GM18909 (cell line): ENCODE measurements around the gene DMWD.

Source experiments
- ATAC-seq: cut with Tn5 transposase; IDR thresholded peaks from one replicate; pipeline ENCODE4 v1.9.1; 2021; ENCODE audit warnings: mild to moderate bottlenecking; ENCODE audit not compliant: unreplicated experiment, poor library complexity

DMWD gene

DNA sequence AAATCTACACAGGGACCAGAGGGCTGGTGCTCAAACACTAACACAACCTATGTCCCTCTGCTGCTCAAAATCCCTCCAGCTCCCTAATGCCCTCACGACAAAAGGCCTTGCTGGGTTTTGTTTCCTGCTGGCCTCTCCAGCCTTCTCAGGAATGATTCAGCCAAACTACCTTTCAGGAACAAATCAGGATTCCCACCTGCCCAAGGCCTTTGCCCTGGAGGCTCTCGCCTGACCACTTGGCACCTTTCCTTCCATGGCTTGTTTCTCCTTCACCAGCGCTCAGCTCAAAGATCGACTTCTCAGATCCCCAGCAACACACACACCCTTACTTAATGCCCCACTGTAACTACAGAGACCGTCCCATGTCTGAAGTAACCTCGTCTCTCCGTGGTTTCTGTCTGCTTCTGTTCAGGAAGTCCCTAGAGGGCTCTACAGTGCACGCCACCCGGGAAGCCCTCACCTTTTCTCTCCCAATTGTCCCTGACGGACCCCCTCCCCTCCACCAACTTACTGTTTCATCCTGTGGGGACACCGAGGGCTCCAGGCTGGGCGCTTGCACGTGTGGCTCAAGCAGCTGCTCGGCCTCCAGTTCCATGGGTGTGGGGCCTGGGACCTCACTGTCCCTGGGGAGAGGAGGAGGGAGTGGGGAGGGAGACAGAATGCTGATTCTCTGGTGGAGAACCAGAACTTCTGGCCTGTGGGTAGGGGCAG is 20.4 kb downstream of the DMWD start:
- ATAC-seq = no peak

DNA sequence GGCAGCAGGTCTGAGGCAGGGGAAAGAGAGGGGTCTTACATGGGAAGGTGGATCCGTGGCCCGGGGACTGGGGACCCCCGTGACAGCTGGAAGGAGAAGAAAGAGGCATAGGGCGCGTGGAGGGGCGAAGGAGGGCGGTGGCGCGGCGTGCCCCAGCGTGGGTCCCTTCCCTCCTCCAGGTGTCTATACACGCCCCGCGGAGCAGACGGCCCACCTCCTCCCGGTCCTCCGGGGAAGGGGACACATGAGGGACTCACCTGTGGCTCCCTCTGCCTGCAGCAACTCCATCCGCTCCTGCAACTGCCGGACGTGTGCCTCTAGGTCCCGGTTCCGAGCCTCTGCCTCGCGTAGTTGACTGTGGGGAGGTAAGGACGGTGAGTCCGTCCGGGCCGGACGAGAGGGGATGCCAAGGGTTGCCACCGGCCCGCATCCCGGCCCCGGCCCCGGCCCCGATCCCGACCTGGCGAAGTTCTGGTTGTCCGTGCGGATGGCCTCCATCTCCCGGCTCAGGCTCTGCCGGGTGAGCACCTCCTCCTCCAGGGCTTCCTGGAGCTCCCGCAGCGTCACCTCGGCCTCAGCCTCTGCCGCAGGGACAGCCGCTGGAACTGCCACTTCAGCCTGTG is 21.2 kb downstream of the DMWD start:
- ATAC-seq = no peak

DNA sequence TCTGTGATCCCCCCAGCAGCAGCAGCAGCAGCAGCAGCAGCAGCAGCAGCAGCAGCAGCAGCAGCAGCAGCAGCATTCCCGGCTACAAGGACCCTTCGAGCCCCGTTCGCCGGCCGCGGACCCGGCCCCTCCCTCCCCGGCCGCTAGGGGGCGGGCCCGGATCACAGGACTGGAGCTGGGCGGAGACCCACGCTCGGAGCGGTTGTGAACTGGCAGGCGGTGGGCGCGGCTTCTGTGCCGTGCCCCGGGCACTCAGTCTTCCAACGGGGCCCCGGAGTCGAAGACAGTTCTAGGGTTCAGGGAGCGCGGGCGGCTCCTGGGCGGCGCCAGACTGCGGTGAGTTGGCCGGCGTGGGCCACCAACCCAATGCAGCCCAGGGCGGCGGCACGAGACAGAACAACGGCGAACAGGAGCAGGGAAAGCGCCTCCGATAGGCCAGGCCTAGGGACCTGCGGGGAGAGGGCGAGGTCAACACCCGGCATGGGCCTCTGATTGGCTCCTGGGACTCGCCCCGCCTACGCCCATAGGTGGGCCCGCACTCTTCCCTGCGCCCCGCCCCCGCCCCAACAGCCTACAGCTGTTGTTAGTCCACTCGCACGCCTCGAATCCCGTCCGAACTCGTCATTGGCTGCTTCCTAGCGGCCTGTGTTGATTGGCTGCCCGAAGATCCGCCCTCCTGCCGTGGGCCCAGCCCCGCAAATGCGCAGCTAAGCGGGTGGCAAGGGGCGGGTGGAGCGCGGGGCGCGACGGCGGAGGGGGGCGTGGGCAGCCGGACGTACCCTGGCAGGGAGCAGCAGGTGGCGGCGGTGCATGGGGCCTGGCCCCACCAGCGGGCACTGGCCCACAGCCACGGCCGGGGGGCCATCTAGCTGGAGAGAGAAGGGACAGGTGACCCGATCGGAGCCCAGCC is 22.2 kb downstream of the DMWD start:
- peak; percentile 54 for ATAC-seq

DNA sequence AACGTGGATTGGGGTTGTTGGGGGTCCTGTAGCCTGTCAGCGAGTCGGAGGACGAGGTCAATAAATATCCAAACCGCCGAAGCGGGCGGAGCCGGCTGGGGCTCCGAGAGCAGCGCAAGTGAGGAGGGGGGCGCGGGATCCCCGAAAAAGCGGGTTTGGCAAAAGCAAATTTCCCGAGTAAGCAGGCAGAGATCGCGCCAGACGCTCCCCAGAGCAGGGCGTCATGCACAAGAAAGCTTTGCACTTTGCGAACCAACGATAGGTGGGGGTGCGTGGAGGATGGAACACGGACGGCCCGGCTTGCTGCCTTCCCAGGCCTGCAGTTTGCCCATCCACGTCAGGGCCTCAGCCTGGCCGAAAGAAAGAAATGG is 22.8 kb downstream of the DMWD start:
- no peak for ATAC-seq

DNA sequence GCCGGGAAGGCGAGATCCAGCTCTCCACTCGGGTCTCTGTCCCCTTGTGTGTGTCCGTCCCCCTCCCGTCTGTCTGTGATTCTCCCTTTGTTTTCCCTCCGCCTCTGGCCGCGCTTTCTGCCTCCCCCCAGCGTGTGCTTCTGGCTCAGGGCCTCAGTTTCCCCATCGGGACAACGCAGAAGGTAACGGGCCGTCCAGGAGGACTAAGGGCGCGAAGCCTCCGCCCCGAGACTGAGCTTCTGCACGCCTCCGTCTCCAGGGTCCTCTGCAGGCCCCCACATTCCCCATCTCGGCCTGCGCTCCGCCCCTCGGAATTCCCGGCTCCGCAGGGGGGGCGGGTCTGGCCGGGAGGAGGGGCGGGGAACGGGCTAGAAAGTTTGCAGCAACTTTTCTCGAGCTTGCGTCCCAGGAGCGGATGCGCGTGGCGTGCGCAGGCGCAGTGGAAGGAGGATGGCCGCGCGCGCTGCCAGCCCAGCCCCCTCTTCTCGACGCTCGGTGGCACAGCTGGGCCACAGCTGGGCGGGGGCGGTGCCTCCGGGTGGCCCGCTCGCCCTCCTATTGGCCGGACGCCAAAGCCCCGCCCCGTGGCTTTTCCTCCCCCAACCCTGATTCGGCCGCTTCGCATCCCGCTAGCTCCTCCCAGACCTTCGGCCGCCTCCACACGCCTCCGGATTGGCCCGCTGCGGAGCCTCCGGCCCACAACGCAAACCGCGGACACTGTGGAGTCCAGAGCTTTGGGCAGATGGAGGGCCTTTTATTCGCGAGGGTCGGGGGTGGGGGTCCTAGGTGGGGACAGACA is 23.5 kb downstream of the DMWD start, which contains the start of gene SIX5:
SIX5 (minus strand) TSS at position 269 of the 799 bp plus-strand sequence. CDS start 408 bp downstream, outside the sequence.
- ATAC-seq = peak; percentile 61

DNA sequence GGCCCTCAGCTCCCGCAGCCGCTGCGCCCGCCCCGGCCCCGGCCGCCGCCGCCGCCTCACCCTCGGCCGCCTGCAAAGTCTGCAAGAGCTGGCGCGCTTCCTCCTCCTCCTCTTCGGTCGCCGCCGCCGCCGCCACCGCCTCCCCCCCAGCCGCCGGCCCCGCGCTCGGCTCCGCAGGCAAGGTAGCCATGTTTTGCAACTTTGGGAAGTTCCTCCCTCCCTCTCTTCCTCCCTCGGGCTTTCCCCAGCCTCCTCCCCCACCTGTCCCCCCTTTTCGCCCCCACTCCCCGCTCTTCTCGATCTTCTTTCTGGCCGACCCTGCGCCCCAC is 24.0 kb downstream of the DMWD start:
- no peak for ATAC-seq

DNA sequence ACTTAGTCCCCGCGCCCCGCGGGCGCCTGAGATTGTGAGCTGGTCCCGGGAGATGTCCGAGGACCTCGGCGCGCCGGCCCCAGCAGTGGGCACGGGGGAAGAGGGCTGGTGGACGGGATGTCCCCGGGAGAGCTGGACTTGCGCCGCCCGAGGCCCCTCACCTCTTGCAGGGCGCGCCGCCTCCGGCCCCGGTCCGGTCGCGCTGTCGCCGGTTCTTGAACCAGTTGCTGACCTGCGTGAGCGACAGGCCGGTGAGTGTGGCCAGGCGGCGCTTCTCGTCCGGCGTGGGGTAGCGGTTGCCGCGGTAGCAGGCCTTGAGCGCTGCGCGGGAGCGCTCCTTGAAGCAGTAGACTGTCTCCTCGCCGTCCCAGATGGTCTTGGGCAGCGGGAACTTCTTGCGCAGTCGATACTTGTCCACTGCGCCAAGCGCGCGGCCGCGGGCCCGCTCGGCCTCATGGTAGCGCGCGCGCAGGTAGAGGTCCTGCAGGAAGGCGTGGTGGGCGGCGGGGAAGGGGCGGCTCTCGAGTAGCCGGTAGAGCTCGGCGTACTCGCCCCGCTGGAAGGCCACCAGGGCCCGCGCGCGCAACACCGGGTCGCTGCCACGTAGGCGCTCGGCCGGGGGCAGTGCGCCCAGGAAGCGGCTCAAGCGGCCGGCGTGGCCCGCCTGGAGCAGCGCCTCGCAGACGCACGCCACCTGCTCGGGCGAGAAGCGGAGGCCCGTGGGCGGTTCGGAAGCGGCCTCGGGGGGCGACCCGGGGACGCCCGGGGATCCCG is 24.6 kb downstream of the DMWD start:
- ATAC-seq = no peak

DNA sequence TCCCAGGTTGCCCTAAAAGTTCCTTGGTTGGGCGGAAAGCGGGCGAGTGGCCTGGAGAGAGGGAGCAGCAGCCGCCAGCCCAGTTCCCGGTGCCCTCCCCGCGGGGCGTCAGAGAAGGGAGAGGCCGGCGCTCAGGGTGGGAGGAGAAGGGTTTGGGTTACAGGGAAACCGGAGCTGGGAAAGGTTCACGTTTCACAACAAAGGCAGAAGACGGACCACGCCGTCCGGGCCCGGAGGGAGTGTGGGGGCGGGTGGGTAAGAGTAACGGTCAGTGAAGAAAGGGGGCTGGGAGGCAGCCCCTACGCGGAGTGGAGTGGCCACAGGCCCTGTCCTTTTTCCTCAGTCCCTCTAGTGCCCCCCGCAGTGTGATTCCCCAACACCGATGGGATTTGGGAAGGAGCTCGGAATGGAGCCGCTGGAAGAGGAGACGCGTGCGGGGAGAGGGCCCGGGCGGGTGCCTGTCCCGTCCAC is 25.2 kb downstream of the DMWD start:
- no peak for ATAC-seq

DNA sequence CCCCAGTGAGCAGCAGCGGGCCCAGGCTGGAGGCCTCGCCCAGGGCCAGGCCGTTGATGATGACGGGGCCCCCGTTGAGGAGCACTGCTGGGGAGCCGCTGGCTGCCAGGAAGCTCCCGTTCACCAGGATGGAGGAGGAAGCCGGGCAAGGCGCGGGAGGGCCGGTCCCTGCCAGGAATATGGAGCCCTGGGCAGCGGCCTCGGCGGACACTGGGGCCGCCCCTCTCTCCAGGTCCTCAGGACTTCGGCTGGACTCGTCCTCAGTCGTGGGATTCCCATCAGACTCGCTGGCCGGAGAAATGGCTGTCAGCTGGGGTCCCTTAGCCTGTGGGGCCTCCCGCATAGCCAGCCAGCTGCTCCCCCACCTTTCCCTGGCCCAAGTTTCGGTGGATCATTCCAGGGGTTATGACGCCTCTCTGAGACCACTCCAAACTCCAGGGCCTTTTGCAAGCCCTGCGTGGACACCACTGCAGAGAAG is 25.7 kb downstream of the DMWD start:
- no peak for ATAC-seq

DNA sequence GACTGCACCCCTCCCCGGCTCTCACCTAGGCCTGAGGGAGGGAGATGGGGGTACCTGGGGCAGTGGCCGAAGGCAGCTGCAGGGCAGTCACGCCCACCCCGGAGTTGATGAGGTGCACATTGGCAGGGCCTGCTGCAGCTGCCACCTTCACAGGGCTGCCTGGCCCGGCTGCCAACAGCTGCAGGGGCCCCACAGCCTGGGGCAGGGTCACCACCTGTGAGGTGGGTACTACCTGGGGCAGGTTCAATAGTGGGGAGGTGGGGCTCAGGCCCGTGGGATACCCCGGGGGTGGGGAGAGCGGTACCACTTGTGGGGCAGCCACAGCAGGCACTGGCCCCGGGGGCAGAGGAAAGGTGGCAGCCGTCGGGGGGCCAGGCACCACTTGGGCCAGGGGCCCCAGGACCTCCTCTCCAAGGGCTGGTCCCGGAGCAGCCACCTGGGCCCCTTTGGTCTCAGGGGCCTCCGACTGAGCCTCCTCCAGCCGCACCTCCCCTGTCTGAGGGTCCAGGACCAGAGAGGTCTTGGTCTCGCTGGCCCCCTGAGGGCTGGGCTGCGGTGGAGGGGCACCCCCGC is 26.3 kb downstream of the DMWD start:
- no peak for ATAC-seq

DNA sequence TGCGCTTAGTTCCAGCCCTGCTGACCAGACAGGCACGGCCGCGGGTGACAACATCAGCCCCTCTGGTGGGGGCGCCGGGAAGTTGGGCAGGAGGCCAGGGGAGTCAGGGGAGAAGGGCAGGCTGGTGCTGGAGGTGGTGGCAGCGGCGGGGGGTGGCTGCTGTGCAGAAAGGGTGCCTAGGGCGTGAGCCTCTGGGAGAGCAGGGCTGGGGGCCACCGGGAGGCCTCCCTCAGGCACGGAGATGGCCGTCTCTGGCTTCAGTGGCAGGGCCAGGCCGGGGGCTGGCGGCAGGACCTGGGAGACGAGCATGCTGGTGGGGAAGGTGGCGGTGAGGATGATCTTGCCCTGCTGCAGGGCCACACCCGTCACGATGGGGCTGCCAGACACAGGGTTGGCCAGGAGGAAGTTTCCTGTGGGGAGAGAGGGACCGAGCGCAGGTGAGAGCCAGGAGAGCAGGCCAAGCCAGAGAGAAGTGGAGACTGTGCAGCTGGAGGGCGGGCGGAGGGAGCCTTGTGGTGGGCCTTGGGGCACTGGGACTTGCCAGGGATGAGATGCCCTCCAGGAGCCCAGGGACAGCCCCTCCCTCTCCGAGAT is 26.8 kb downstream of the DMWD start:
- no peak for ATAC-seq

DNA sequence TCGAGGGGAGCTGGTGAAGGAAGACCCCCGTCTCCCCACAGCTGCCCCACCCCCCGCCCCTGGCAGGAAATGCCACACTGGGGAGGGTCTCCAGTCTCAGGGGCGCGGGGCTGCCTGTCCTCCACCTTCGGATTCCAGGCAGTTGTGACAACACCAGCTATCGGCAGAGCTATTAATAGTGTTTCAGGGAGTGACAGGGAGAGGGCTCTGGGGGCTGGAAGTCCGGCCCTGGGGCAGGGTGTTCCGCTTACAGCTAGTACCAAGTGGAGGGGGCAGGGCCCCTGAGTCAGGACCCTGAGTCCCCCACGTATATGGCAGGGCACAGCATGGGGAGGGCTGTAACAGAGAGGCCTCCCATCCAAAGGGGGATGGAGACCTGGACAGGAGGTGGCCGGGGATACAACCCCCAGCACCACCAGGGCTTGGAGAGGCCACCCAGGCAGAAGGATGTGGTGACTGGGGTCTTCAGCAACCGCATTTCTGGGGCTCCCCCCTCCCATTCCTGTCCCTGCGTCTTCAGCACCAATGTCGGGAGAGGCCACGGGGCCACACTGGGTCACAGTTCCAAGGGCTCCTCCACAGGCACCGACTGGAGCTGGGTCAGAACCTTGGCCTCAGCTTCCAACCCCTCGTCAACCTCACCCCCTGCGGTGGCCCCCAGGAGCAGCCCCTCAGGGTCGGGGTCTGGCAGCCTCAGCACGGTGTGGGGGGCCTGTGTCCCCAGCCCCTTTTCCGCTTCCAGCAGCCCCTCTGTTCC is 27.5 kb downstream of the DMWD start:
- ATAC-seq = no peak

DNA sequence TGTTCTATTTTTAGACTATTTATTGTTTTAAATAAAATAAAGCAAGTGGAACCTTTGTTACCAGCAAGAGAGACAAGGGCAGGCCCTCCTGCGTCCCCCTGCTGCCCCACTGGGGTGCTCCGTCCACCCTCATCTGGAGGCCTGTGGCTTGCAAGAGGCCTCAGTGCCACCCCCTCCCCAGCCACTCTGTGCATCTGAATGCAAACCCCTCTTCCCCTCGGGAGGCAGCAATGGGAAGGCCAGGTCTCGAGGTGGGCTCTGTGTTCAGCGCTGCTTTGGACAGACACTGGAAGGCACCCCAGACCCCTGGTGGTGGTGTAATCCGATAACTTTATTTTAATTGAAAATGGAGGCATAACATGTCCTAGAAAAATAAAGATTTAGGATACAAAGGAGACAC is 28.2 kb downstream of the DMWD start:
- no peak for ATAC-seq

DNA sequence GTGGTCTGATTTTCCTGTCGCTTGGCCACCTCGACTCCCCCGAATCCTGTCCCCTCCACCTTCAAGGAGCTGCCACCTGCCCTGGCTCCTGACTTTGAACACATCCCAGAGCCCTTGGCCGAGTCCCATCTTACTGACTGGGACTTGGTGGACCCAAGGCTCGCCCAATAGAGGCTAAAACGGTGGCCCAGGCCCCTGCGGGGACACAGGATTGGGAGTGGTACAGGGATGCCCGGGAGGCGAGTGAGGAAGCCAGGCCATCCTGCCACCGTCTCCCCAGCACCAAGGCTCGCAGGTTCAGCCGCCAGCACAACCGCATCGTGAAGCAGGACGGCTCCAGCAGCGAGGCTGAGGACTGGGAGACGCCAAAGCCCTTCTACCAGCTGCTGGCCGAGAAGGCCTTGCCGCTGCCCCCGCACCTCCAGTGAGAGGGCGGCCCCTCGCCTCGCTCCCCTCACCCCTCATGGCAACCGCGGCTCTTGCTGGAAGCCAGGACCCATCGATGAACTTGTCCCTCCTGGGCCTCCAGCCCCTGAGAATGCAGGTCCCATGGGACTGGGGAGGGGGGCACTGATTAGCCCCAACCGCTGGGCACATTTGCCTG is 28.9 kb downstream of the DMWD start:
- ATAC-seq = no peak

DNA sequence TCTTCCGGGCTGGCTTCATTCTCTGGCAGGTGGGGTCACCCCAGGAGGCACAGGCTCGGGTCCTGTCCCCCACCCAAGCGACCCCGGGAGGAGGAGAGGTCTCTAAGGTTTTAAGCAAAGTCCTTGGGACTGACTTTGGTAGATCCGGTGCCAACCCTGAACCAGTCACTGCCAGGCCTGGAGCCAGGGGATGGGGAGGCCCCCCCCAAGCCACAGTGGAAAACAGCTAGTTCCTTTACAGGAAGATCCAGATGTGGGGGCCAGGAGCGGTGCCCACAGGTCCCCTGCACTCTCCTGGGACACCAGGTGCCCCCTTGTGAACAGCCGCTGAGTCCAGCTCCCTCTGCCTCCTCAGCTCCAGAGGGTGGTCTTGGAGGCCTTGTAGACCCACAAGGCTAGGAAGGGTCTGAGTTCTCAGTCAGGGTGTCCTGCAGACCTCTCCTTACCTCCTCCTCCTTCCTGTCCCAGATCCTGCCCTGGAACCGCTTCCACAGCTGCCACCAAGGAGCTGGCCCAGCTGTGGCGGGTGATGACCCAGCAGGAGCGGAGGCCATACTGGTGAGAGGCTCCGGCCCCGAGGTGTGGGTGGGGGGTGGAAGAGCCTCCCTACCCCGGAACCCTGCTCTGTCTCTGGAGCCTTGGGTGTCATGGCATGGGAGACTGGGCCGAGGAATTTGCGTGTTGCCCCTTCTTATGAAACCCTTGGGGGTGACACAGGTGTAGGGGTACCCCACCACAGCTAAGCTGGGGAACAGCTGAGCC is 29.6 kb downstream of the DMWD start:
- ATAC-seq = no peak

DNA sequence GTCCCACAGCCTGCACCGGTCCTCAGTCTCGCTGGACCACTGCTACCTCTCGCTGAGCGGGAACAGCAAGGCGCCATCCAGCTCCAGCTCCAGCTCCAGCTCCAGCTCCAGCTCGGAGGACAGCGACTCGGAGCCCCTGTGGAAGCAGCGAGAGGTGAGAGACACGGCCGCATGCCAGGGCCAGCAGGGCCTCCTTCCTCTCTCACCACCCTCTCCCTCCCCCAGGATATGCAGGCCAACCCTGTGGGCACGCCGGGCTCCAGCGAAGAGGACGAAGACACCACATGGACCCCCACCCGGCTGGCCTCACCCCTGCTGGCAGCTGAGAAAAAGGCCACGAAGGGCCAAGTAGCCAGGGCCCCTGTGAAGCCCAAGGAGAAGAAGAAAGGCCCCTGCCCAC is 30.9 kb downstream of the DMWD start:
- ATAC-seq = no peak

DNA sequence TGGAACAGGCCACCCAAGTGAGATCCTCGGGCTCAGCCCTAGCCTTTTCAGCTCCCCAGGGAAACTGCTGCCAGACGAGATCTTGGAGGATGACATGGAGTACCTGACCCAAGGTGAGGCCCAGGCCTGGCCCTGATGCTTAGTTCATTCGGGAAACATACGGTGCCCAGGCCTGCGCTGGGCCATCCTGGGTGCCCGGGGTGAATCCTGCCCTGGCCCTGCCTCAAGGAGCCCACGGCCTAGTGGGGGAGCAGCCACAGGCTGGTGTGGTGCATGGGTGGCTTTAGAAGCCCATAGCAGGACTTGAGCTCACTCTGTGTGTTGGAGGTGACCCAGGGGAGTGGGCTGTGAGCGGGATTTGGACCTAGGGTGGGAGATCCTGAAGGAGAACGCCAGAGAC is 33.7 kb downstream of the DMWD start:
- ATAC-seq = no peak
